CD4-positive, alpha-beta T cell treated with Interferon alpha-2 for 1 hour (primary cell): Measurements from ENCODE around the gene NKX1-1.

Experiments
- DNase-seq, 2 donors: peaks; one replicate each; pipeline ENCODE4 v3.0.0-alpha.2; 2020 to 2022

NKX1-1 gene

GRCh38 chr4:1370321-1371124, 35.7 kb downstream of the NKX1-1 start:
- DNase-seq: no peak

- no peak for DNase-seq
Measured at GRCh38 chr4:1369479-1370079, 36.7 kb downstream of the NKX1-1 start.

- no peak for DNase-seq
Measured at GRCh38 chr4:1369091-1369450, 37.2 kb downstream of the NKX1-1 start.

- DNase-seq: no peak
Measured at GRCh38 chr4:1368421-1369090, 37.7 kb downstream of the NKX1-1 start.

- no peak for DNase-seq
Measured at GRCh38 chr4:1367936-1368289, 38.3 kb downstream of the NKX1-1 start.

- no peak for DNase-seq
Measured at GRCh38 chr4:1367230-1367935, 38.9 kb downstream of the NKX1-1 start.

GRCh38 chr4:1366371-1367229, 39.6 kb downstream of the NKX1-1 start:
- DNase-seq: no peak

GRCh38 chr4:1365271-1366178, 40.7 kb downstream of the NKX1-1 start:
- DNase-seq: no peak

- DNase-seq: no peak
Measured at GRCh38 chr4:1364748-1365147, 41.5 kb downstream of the NKX1-1 start.

- no peak for DNase-seq
Measured at GRCh38 chr4:1364217-1364616, 42.0 kb downstream of the NKX1-1 start.

GRCh38 chr4:1363513-1363912, 42.7 kb downstream of the NKX1-1 start:
- DNase-seq: no peak

GRCh38 chr4:1362521-1362920, 43.7 kb downstream of the NKX1-1 start:
- DNase-seq: no peak

GRCh38 chr4:1362046-1362445, 44.2 kb downstream of the NKX1-1 start:
- DNase-seq: no peak

- DNase-seq: no peak
Measured at GRCh38 chr4:1361431-1361830, 44.8 kb downstream of the NKX1-1 start.

GRCh38 chr4:1360423-1361283, 45.6 kb downstream of the NKX1-1 start:
- DNase-seq: no peak

GRCh38 chr4:1359976-1360375, 46.3 kb downstream of the NKX1-1 start:
- DNase-seq: no peak

- DNase-seq: no peak
Measured at GRCh38 chr4:1359144-1359501, 47.1 kb downstream of the NKX1-1 start.

- no peak for DNase-seq
Measured at GRCh38 chr4:1358421-1359143, 47.7 kb downstream of the NKX1-1 start.

- no peak for DNase-seq
Measured at GRCh38 chr4:1357356-1358248, 48.6 kb downstream of the NKX1-1 start.
